ENCODE measurements around the gene PRICKLE1. TPM values are rescaled to one million over a fixed set of nuclear protein-coding genes. Genes with fewer than 3 reads are reported as not detected.

The PRICKLE1 gene
- total and polyA plus RNA-seq, 3 donors from 2014 or later: 7.9 to 16.5 (median 11.5) TPM

- TF ChIP-seq, protein P1, sequence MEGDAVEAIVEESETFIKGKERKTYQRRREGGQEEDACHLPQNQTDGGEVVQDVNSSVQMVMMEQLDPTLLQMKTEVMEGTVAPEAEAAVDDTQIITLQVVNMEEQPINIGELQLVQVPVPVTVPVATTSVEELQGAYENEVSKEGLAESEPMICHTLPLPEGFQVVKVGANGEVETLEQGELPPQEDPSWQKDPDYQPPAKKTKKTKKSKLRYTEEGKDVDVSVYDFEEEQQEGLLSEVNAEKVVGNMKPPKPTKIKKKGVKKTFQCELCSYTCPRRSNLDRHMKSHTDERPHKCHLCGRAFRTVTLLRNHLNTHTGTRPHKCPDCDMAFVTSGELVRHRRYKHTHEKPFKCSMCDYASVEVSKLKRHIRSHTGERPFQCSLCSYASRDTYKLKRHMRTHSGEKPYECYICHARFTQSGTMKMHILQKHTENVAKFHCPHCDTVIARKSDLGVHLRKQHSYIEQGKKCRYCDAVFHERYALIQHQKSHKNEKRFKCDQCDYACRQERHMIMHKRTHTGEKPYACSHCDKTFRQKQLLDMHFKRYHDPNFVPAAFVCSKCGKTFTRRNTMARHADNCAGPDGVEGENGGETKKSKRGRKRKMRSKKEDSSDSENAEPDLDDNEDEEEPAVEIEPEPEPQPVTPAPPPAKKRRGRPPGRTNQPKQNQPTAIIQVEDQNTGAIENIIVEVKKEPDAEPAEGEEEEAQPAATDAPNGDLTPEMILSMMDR (IDR thresholded peaks at IDR 0.05): no peak
- no peak for TF ChIP-seq POLR2A (IDR thresholded peaks at IDR 0.05)
- no peaks in the 10 kb centered on the region for H3K9me3 ChIP-seq
- H3K36me3 ChIP-seq (ENCODE audit: low read depth, missing control alignments): no peaks in the 10 kb centered on the region
- 18 to 24% methylated on average over 6 of the region's 6 CpGs for WGBS, 2 donors
- intact Hi-C loops (cut with DNase I; ENCODE audit: low total_unique reads): no loop called here
- DNase-seq: no peak
- H3K4me1 ChIP-seq: peaks cover 12% of the 10 kb centered on the region
- no peak overlapping the region for H3K4me3 ChIP-seq
- no peak overlapping the region for H3K27ac ChIP-seq
- no peaks in the 10 kb centered on the region for H3K27me3 ChIP-seq
Observed at GRCh38 chr12:42584651-42585111, 4.9 kb downstream of the PRICKLE1 start.

DNA sequence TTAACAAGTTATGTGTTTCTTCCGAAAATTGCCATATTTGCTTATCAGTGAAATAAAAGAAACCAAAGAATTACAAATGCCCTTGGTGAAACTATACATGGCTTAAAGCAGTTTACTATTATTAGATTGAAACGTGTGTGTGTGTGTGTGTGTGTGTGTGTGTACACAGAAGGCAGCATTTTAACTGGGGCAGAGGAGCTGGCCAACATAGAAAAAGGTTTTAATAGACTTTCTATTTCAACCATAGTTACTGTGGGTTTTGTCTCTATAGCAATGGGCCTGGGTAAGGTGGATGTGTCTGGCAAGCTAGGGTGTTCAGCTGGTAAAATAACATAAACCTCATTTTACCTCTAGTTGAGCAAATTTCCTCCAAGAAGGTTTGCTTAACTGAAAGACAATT, 6.5 kb downstream of the PRICKLE1 start:
- no peak for DNase-seq
- WGBS, 2 donors: 43 to 62% methylated on average over 2 of the region's 2 CpGs
- no peaks in the 10 kb centered on the region for H3K27me3 ChIP-seq
- no peak overlapping the region for H3K27ac ChIP-seq
- H3K36me3 ChIP-seq (ENCODE audit: low read depth, missing control alignments): no peaks in the 10 kb centered on the region
- H3K9me3 ChIP-seq: no peaks in the 10 kb centered on the region
- TF ChIP-seq POLR2A (IDR thresholded peaks at IDR 0.05): no peak
- TF ChIP-seq, protein P1 (IDR thresholded peaks at IDR 0.05): no peak
- no peak overlapping the region for H3K4me3 ChIP-seq
- H3K4me1 ChIP-seq: peaks cover 14% of the 10 kb centered on the region
- intact Hi-C loops (cut with DNase I; ENCODE audit: low total_unique reads): no loop called here

DNA sequence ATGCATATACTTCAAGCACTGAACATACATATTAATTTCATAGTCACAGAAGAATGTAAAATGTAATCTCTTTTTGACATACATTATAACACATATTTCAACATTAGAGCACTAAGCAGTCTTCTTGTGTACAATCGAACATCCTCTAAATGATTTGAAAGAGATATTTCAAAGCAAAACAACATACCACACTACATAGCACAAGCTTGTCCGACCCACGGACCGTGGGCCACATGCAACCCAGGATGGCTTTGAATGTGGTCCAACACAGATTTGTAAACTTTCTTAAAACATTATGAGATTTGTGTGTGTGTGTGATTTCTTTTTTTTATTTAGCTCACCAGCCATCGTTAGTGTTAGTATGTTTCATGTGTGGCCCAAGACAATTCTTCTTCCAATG, 7.0 kb downstream of the PRICKLE1 start:
- peaks cover 15% of the 10 kb centered on the region for H3K4me1 ChIP-seq

GRCh38 chr12:42582050-42582449, 7.5 kb downstream of the PRICKLE1 start:
- H3K27ac ChIP-seq: no peak overlapping the region
- 35 to 39% methylated on average over 1 of the region's 1 CpG for WGBS, 2 donors

More for the DNA sequence above, 7.0 kb downstream of the PRICKLE1 start:
- no peaks in the 10 kb centered on the region for H3K27me3 ChIP-seq
- H3K4me3 ChIP-seq: no peak overlapping the region
- no peak overlapping the region for H3K27ac ChIP-seq
- TF ChIP-seq, protein P1 (IDR thresholded peaks at IDR 0.05): no peak
- TF ChIP-seq POLR2A (IDR thresholded peaks at IDR 0.05): no peak
- H3K9me3 ChIP-seq: no peaks in the 10 kb centered on the region
- no peaks in the 10 kb centered on the region for H3K36me3 ChIP-seq (ENCODE audit: low read depth, missing control alignments)
- intact Hi-C loops (cut with DNase I; ENCODE audit: low total_unique reads): no loop called here
- DNase-seq: no peak
- 58 to 59% methylated on average over 5 of the region's 5 CpGs for WGBS, 2 donors

DNA sequence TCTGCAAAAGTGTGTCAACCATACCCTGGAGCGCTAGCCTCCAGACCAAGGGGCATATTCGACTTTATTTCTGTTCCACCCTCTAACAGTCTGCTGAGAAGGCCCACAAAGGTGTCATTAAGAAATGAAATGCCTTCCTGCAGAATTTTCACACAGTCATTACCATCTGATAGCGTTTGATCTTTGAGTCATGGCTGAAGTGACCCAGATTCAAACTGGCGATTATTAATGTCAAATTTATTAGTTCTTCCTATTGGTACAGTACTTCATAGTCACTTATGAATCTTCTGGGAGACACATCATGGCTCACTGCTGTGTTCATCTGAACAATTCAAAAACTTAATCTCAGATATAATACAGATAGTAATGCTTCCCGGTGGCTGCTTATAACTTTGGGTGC, 13.2 kb downstream of the PRICKLE1 start:
- H3K4me1 ChIP-seq: peaks cover 3% of the 10 kb centered on the region
- DNase-seq: no peak
- H3K4me3 ChIP-seq: no peak overlapping the region
- H3K27ac ChIP-seq: no peak overlapping the region
- H3K36me3 ChIP-seq (ENCODE audit: low read depth, missing control alignments): no peaks in the 10 kb centered on the region
- WGBS, 2 donors: 73 to 79% methylated on average over 5 of the region's 5 CpGs
- H3K27me3 ChIP-seq: no peaks in the 10 kb centered on the region
- no peaks in the 10 kb centered on the region for H3K9me3 ChIP-seq
- TF ChIP-seq, protein P1 (IDR thresholded peaks at IDR 0.05): no peak
- no peak for TF ChIP-seq POLR2A (IDR thresholded peaks at IDR 0.05)
- intact Hi-C loops (cut with DNase I; ENCODE audit: low total_unique reads): no loop called here

More at GRCh38 chr12:42582050-42582449, 7.5 kb downstream of the PRICKLE1 start:
- Histone ChIP-seq H3K27me3 (no peaks in the 10 kb centered on the region), H3K36me3 (ENCODE audit: low read depth, missing control alignments) (no peaks in the 10 kb centered on the region), H3K4me1 (peaks cover 15% of the 10 kb centered on the region), H3K4me3 (no peak overlapping the region), H3K9me3 (no peaks in the 10 kb centered on the region)
- TF ChIP-seq, protein P1 (IDR thresholded peaks at IDR 0.05): no peak
- TF ChIP-seq POLR2A (IDR thresholded peaks at IDR 0.05): no peak
- intact Hi-C loops (cut with DNase I; ENCODE audit: low total_unique reads): no loop called here
- no peak for DNase-seq

All from testis (tissue), 3 donors.